ENCODE data around the gene CFTR. TPM values are rescaled to one million over a fixed set of nuclear protein-coding genes. Genes with fewer than 3 reads are reported as not detected.

The CFTR gene
- total RNA-seq, 4 donors from 2014 or later: not detected

- Histone ChIP-seq H3K27me3 (no peaks in the 10 kb centered on the region), H3K36me3 (no peaks in the 10 kb centered on the region), H3K4me1 (no peaks in the 10 kb centered on the region), H3K4me3 (no peak overlapping the region), H3K27ac (replicated peaks in 1 of 4) (no peak overlapping the region), H3K9me3 (no peaks in the 10 kb centered on the region)
- no peak for DNase-seq (ENCODE audit: extremely low spot score)
- 72% methylated on average over 2 of the region's 2 CpGs for WGBS
- no peak for TF ChIP-seq POLR2A (IDR thresholded peaks at IDR 0.05; ENCODE audit: low read depth)
- no peak for TF ChIP-seq EP300 (IDR thresholded peaks at IDR 0.05)
- TF ChIP-seq CTCF (IDR thresholded peaks at IDR 0.05): no peak
- no peak for TF ChIP-seq POLR2AphosphoS5 (IDR thresholded peaks at IDR 0.05)
- intact Hi-C loops (cut with DNase I): no loop called here
These were observed 160.1 kb downstream of the CFTR start for GRCh38 chr7:117639966-117640365.

GRCh38 chr7:117640465-117640864 lies 160.6 kb downstream of the CFTR start:
- DNase-seq (ENCODE audit: extremely low spot score): no peak
- TF ChIP-seq CTCF (IDR thresholded peaks at IDR 0.05): no peak
- no peak for TF ChIP-seq EP300 (IDR thresholded peaks at IDR 0.05)
- TF ChIP-seq POLR2A (IDR thresholded peaks at IDR 0.05; ENCODE audit: low read depth): no peak
- no peak for TF ChIP-seq POLR2AphosphoS5 (IDR thresholded peaks at IDR 0.05)

GRCh38 chr7:117645481-117646165 lies 165.8 kb downstream of the CFTR start:
- no peaks in the 10 kb centered on the region for H3K36me3 ChIP-seq
- H3K4me3 ChIP-seq: no peak overlapping the region
- DNase-seq (ENCODE audit: extremely low spot score): no peak
- H3K9me3 ChIP-seq: no peaks in the 10 kb centered on the region
- no peaks in the 10 kb centered on the region for H3K27me3 ChIP-seq
- intact Hi-C loops (cut with DNase I): no loop called here
- H3K27ac ChIP-seq (replicated peaks in 1 of 4): no peak overlapping the region
- TF ChIP-seq CTCF (IDR thresholded peaks at IDR 0.05) (no peak), POLR2A (IDR thresholded peaks at IDR 0.05; ENCODE audit: low read depth) (no peak), POLR2AphosphoS5 (IDR thresholded peaks at IDR 0.05) (no peak), EP300 (IDR thresholded peaks at IDR 0.05) (no peak)
- H3K4me1 ChIP-seq: peaks cover 0 to 7% (median 3%) of the 10 kb centered on the region in 4 donors

More at GRCh38 chr7:117640465-117640864, 160.6 kb downstream of the CFTR start:
- Histone ChIP-seq H3K27ac (replicated peaks in 1 of 4) (no peak overlapping the region), H3K27me3 (no peaks in the 10 kb centered on the region), H3K4me1 (no peaks in the 10 kb centered on the region), H3K4me3 (no peak overlapping the region), H3K36me3 (no peaks in the 10 kb centered on the region), H3K9me3 (no peaks in the 10 kb centered on the region)
- intact Hi-C loops (cut with DNase I): no loop called here

GRCh38 chr7:117648203-117648866 lies 168.5 kb downstream of the CFTR start:
- intact Hi-C loops (cut with DNase I): no loop called here
- H3K27ac ChIP-seq (replicated peaks in 1 of 4): no peak overlapping the region
- H3K9me3 ChIP-seq: no peaks in the 10 kb centered on the region
- no peak for DNase-seq (ENCODE audit: extremely low spot score)
- no peak overlapping the region for H3K4me3 ChIP-seq
- TF ChIP-seq EP300 (IDR thresholded peaks at IDR 0.05): no peak
- no peak for TF ChIP-seq POLR2A (IDR thresholded peaks at IDR 0.05; ENCODE audit: low read depth)
- no peak for TF ChIP-seq CTCF (IDR thresholded peaks at IDR 0.05)
- peaks cover 0 to 7% (median 3%) of the 10 kb centered on the region in 4 donors for H3K4me1 ChIP-seq
- WGBS: 66% methylated on average over 5 of the region's 5 CpGs
- H3K36me3 ChIP-seq: no peaks in the 10 kb centered on the region
- H3K27me3 ChIP-seq: no peaks in the 10 kb centered on the region

All from esophagus muscularis mucosa (tissue), 4 donors.